ENCODE data around the gene TMEFF2. TPM values are rescaled to one million over a fixed set of nuclear protein-coding genes. Genes with fewer than 3 reads are reported as not detected.
A peak's percentile ranks its signal among the peaks of the same experiment; 100 is the strongest.

TMEFF2 gene
- total RNA-seq, 1 donor: under 0.01 TPM

- Histone ChIP-seq H2AFZ (ENCODE audit: low read length) (no peak overlapping the region), H3K27me3 (ENCODE audit: insufficient read depth, low read length) (peaks cover 5% of the 10 kb centered on the region), H3K4me1 (ENCODE audit: insufficient read depth, low read length) (no peaks in the 10 kb centered on the region), H3K9me3 (ENCODE audit: low read depth, low read length) (no peaks in the 10 kb centered on the region), H3K79me2 (ENCODE audit: insufficient read depth, low read length) (no peaks in the 10 kb centered on the region), H3K36me3 (ENCODE audit: insufficient read depth, low read length) (no peaks in the 10 kb centered on the region), H3K4me3 (ENCODE audit: insufficient read depth, low read length) (no peak overlapping the region), H3K4me2 (ENCODE audit: insufficient read depth, low read length) (no peak overlapping the region), H4K20me1 (ENCODE audit: insufficient read depth, low read length) (no peaks in the 10 kb centered on the region), H3K27ac (ENCODE audit: low read depth, low read length) (no peak overlapping the region)
- TF ChIP-seq CTCF (IDR thresholded peaks at IDR 0.05; ENCODE audit: extremely low read depth, low read depth, low read length): no peak
- no peak for DNase-seq (ENCODE audit: insufficient read length, low spot score, missing footprints)
Measured at GRCh38 chr2:192098814-192099491, 95.8 kb downstream of the TMEFF2 start.

- Histone ChIP-seq H3K27ac (ENCODE audit: low read depth, low read length) (no peak overlapping the region), H4K20me1 (ENCODE audit: insufficient read depth, low read length) (no peaks in the 10 kb centered on the region), H3K27me3 (ENCODE audit: insufficient read depth, low read length) (no peaks in the 10 kb centered on the region), H3K4me3 (ENCODE audit: insufficient read depth, low read length) (no peak overlapping the region), H3K9me3 (ENCODE audit: low read depth, low read length) (no peaks in the 10 kb centered on the region), H3K4me2 (ENCODE audit: insufficient read depth, low read length) (no peak overlapping the region), H3K4me1 (ENCODE audit: insufficient read depth, low read length) (no peaks in the 10 kb centered on the region), H3K36me3 (ENCODE audit: insufficient read depth, low read length) (no peaks in the 10 kb centered on the region), H3K79me2 (ENCODE audit: insufficient read depth, low read length) (no peaks in the 10 kb centered on the region), H2AFZ (ENCODE audit: low read length) (no peak overlapping the region)
- no peak for TF ChIP-seq CTCF (IDR thresholded peaks at IDR 0.05; ENCODE audit: extremely low read depth, low read depth, low read length)
- no peak for DNase-seq (ENCODE audit: insufficient read length, low spot score, missing footprints)
Measured at GRCh38 chr2:192091476-192091875, 103.3 kb downstream of the TMEFF2 start.

- TF ChIP-seq CTCF (IDR thresholded peaks at IDR 0.05; ENCODE audit: extremely low read depth, low read depth, low read length): no peak
- H3K4me2 ChIP-seq (ENCODE audit: insufficient read depth, low read length): peak overlapping the region; percentile 30
- H3K27ac ChIP-seq (ENCODE audit: low read depth, low read length): no peak overlapping the region
- no peaks in the 10 kb centered on the region for H4K20me1 ChIP-seq (ENCODE audit: insufficient read depth, low read length)
- H3K79me2 ChIP-seq (ENCODE audit: insufficient read depth, low read length): no peaks in the 10 kb centered on the region
- H3K4me3 ChIP-seq (ENCODE audit: insufficient read depth, low read length): no peak overlapping the region
- H3K36me3 ChIP-seq (ENCODE audit: insufficient read depth, low read length): no peaks in the 10 kb centered on the region
- no peaks in the 10 kb centered on the region for H3K27me3 ChIP-seq (ENCODE audit: insufficient read depth, low read length)
- H2AFZ ChIP-seq (ENCODE audit: low read length): peak overlapping the region; percentile 56
- no peaks in the 10 kb centered on the region for H3K4me1 ChIP-seq (ENCODE audit: insufficient read depth, low read length)
- no peaks in the 10 kb centered on the region for H3K9me3 ChIP-seq (ENCODE audit: low read depth, low read length)
- no peak for DNase-seq (ENCODE audit: insufficient read length, low spot score, missing footprints)
Measured at GRCh38 chr2:192090911-192091310, 103.8 kb downstream of the TMEFF2 start.

- no peak for TF ChIP-seq CTCF (IDR thresholded peaks at IDR 0.05; ENCODE audit: extremely low read depth, low read depth, low read length)
- Histone ChIP-seq H3K27me3 (ENCODE audit: insufficient read depth, low read length) (no peaks in the 10 kb centered on the region), H3K4me1 (ENCODE audit: insufficient read depth, low read length) (no peaks in the 10 kb centered on the region), H3K4me2 (ENCODE audit: insufficient read depth, low read length) (no peak overlapping the region), H3K4me3 (ENCODE audit: insufficient read depth, low read length) (no peak overlapping the region), H2AFZ (ENCODE audit: low read length) (no peak overlapping the region), H3K79me2 (ENCODE audit: insufficient read depth, low read length) (no peaks in the 10 kb centered on the region), H4K20me1 (ENCODE audit: insufficient read depth, low read length) (no peaks in the 10 kb centered on the region), H3K36me3 (ENCODE audit: insufficient read depth, low read length) (no peaks in the 10 kb centered on the region), H3K27ac (ENCODE audit: low read depth, low read length) (no peak overlapping the region), H3K9me3 (ENCODE audit: low read depth, low read length) (no peaks in the 10 kb centered on the region)
- DNase-seq (ENCODE audit: insufficient read length, low spot score, missing footprints): no peak
Measured at GRCh38 chr2:192087398-192087958, 107.3 kb downstream of the TMEFF2 start.

Data from osteoblast (primary cell).